Nephron (organoid): ENCODE data around the gene RNASEL.

Source experiments
- H3K27ac Mint-ChIP-seq, 3 experiments: 2 replicates each; pipeline ENCODE4 v1.8.0; 2020; ENCODE audit warnings: mixed read lengths in 3 of 3, mild to moderate bottlenecking in 2 of 3, moderate library complexity in 1 of 3
- H3K27me3 Mint-ChIP-seq: 2 replicates; pipeline ENCODE4 v1.8.0; 2021; ENCODE audit warnings: low read depth, mild to moderate bottlenecking, moderate library complexity, mixed read lengths
- H3K36me3 Mint-ChIP-seq: 2 replicates; pipeline ENCODE4 v1.8.0; 2020; ENCODE audit warnings: low read depth, mixed read lengths
- H3K4me1 Mint-ChIP-seq: 2 replicates; pipeline ENCODE4 v1.8.0; 2020; ENCODE audit warnings: mixed read lengths
- H3K4me3 Mint-ChIP-seq, 3 experiments: 2 replicates each; pipeline ENCODE4 v1.8.0; 2020; ENCODE audit warnings: mild to moderate bottlenecking in 3 of 3, mixed read lengths in 3 of 3, moderate library complexity in 2 of 3
- H3K9me3 Mint-ChIP-seq: 2 replicates; pipeline ENCODE4 v1.8.0; 2020; ENCODE audit warnings: mixed read lengths
- CTCF ChIP-seq, 3 experiments: fragments of 200-600 bp; sonication (generic); IDR thresholded peaks; one replicate each; pipeline ENCODE4 v1.5.0; 2021; ENCODE audit warnings: antibody characterized with exemption in 3 of 3; ENCODE audit not compliant: unreplicated experiment in 3 of 3

RNASEL gene

GRCh38 chr1:182586380-182586779, 2.7 kb downstream of the RNASEL start:
- Mint-ChIP-seq H3K27ac (no peak overlapping the region), H3K27me3 (no peaks in the 10 kb centered on the region), H3K4me1 (peaks cover 6% of the 10 kb centered on the region), H3K36me3 (peaks cover 27% of the 10 kb centered on the region), H3K4me3 (no peak overlapping the region), H3K9me3 (peaks cover 4% of the 10 kb centered on the region)
- TF ChIP-seq CTCF (IDR thresholded peaks at IDR 0.05; ENCODE audit: unreplicated experiment in 3 of 3), result no peak

GRCh38 chr1:182584746-182585145, 4.3 kb downstream of the RNASEL start:
- Mint-ChIP-seq H3K4me3 (no peak overlapping the region), H3K9me3 (peaks cover 4% of the 10 kb centered on the region), H3K4me1 (peaks cover 6% of the 10 kb centered on the region), H3K27ac (no peak overlapping the region), H3K27me3 (no peaks in the 10 kb centered on the region), H3K36me3 (peaks cover 41% of the 10 kb centered on the region)
- no peak for TF ChIP-seq CTCF (IDR thresholded peaks at IDR 0.05; ENCODE audit: unreplicated experiment in 3 of 3)

GRCh38 chr1:182580736-182581135, 8.3 kb downstream of the RNASEL start:
- no peak for TF ChIP-seq CTCF (IDR thresholded peaks at IDR 0.05; ENCODE audit: unreplicated experiment in 3 of 3)
- Mint-ChIP-seq H3K4me1 (no peaks in the 10 kb centered on the region), H3K4me3 (no peak overlapping the region), H3K36me3 (peaks cover 37% of the 10 kb centered on the region), H3K9me3 (no peaks in the 10 kb centered on the region), H3K27ac (no peak overlapping the region), H3K27me3 (no peaks in the 10 kb centered on the region)

- H3K4me1 Mint-ChIP-seq, result no peaks in the 10 kb centered on the region
- H3K27ac Mint-ChIP-seq, result peak overlapping the region in 1 of 3 experiments; percentile 11
- H3K36me3 Mint-ChIP-seq, result peaks cover 18% of the 10 kb centered on the region
- H3K27me3 Mint-ChIP-seq, result no peaks in the 10 kb centered on the region
- TF ChIP-seq CTCF (IDR thresholded peaks at IDR 0.05; ENCODE audit: unreplicated experiment in 3 of 3), result no peak
- no peak overlapping the region for H3K4me3 Mint-ChIP-seq
- H3K9me3 Mint-ChIP-seq, result no peaks in the 10 kb centered on the region
These were observed 13.4 kb downstream of the RNASEL start for GRCh38 chr1:182575540-182576149.

- Mint-ChIP-seq H3K9me3 (no peaks in the 10 kb centered on the region), H3K27me3 (no peaks in the 10 kb centered on the region), H3K27ac (no peak overlapping the region), H3K4me1 (no peaks in the 10 kb centered on the region), H3K4me3 (no peak overlapping the region), H3K36me3 (peaks cover 7% of the 10 kb centered on the region)
- no peak for TF ChIP-seq CTCF (IDR thresholded peaks at IDR 0.05; ENCODE audit: unreplicated experiment in 3 of 3)
These were observed 14.9 kb downstream of the RNASEL start for GRCh38 chr1:182574156-182574555.

GRCh38 chr1:182570611-182570970, 18.5 kb downstream of the RNASEL start:
- H3K4me3 Mint-ChIP-seq, result no peak overlapping the region
- H3K4me1 Mint-ChIP-seq, result no peaks in the 10 kb centered on the region
- no peaks in the 10 kb centered on the region for H3K9me3 Mint-ChIP-seq
- peaks cover 3% of the 10 kb centered on the region for H3K36me3 Mint-ChIP-seq
- TF ChIP-seq CTCF (IDR thresholded peaks at IDR 0.05; ENCODE audit: unreplicated experiment in 3 of 3), result no peak
- H3K27ac Mint-ChIP-seq, result no peak overlapping the region
- no peaks in the 10 kb centered on the region for H3K27me3 Mint-ChIP-seq
